HG02970 (cell line): Measurements from ENCODE around the gene RALGAPA2.

Source experiments
- ATAC-seq: cut with Tn5 transposase; IDR thresholded peaks from one replicate; pipeline ENCODE4 v1.9.1; 2021; ENCODE audit warnings: mild to moderate bottlenecking, moderate library complexity, moderate number of reproducible peaks; ENCODE audit not compliant: unreplicated experiment, low FRiP score

The RALGAPA2 gene

GRCh38 chr20:20712474-20713243, at the start of gene RALGAPA2:
Gene RALGAPA2, minus strand, starts transcription at chr20:20712644. Its CDS starts 164 bp downstream, at chr20:20712480.
- ATAC-seq = peak; percentile 97

DNA sequence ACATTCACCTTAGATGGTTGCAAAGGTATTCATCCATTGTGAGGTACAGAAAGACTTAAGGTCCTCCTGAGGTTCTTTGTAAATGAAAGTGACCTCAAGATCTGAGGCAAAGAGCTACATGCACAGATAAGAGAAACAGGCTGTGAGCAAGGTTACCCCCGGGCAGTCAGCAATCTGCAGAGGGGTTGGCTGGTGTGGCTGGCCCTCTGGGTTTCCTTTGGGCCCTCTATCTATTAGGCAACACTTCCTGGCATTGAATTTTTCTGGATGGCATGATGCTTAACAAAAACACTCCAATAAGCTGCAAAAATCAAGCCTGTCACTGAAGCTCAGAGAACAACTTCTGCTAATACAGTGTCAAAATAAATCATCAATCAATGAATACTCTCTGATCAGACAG, 48.9 kb upstream of the RALGAPA2 start:
- no peak for ATAC-seq

DNA sequence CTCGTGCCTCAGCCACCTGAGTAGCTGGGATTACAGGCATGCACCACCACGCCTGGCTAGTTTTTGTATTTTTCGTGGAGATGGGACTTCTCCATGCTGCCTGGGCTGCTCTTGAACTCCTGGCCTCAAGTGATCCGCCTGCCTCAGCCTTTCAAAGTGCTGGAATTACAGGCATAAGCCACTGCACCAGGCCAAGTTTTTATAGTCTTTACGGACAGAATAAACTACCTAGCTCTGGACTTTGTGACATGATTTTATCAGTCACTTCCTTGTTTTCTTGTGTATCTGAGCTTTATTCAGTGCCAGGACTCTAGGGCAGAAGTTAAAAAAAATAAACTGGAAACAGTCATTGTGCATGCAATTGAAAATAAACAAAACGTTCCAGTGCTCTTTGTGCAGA, 46.7 kb upstream of the RALGAPA2 start:
- no peak for ATAC-seq

DNA sequence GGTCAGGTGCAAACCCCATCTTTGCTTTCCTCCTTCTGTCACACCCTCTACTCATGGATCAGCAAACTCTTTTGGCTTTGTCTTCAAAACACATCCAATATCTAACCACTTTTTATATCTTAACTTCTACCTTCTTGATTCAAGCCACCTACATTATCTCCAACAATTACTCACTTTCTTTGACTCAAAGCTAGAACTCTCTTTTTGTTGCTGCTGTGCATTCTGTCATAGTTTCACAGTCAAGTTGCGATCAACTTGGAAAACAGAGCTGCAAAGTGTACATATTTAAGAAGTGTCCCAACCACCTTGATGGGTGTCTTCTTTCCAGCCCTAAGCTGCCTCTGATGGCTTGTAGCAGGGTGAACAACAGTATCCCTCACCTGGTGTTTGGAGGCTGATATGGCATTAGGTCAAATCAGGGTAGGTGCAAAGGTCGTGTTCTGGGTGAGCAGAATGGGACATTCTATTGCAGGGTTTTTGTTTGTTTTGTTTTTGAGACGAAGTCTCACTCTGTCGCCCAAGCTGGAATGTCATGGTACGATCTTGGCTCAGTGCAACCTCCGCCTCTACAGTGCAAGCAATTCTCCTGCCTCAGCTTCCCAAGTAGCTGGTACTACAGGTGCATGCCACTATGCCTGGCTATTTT, 43.4 kb upstream of the RALGAPA2 start:
- no peak for ATAC-seq

DNA sequence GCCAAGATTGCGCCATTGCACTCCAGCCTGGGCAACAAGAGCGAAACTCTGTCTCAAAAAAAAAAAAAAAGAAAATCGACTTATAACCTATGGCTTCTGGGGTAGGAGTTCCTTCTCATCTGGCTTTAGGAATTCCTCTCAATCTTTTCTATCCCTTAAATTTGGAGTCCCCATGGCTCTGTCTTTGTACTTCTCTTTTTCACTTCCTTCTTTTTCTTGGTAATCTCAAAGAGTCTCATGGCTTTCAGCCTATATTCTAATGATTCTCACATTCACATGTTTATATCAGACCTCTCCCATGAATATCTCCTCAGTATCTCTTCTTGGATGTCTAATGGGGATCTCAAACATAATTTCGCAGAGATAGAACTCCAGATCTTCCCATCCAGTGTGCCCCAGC, 42.8 kb upstream of the RALGAPA2 start:
- ATAC-seq = no peak

DNA sequence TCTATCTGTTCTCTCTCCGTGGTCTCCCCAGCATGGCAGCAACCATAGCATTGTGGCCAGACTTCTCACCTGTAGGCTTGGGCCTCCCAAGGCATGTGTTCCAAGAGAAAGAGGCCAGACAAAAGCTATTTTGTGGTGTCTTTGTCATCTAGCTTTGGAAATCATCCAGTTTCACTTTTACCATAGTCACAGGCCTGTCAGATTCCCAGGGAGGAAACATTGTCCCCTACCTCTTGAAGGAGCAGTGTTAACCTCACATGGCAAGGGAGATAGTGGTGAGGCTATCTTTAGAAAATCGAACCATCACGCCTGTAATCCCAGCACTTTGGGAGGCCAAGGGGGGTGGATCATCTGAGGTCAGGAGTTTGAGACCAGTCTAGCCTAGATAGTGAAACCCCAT, 42.3 kb upstream of the RALGAPA2 start:
- no peak for ATAC-seq

DNA sequence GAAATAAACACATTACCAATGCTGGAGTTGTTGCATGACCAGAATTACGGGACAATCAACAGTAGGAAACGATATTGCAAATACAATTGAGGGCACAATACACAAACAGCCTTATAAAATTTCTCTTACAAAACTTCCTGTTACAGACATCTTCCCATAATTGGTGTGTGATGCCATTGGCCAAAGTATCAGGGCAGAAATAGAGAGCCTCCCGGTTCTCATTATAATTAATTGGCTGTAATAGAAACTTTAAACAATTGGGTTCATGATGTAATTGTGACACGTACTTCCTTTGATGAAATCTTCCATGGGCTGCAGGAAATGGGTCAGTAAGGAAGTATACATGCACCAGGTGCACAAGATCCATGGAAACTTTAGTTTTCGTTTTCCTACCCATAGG, 40.3 kb upstream of the RALGAPA2 start:
- no peak for ATAC-seq

GRCh38 chr20:20747298-20747697, 34.9 kb upstream of the RALGAPA2 start:
- no peak for ATAC-seq

DNA sequence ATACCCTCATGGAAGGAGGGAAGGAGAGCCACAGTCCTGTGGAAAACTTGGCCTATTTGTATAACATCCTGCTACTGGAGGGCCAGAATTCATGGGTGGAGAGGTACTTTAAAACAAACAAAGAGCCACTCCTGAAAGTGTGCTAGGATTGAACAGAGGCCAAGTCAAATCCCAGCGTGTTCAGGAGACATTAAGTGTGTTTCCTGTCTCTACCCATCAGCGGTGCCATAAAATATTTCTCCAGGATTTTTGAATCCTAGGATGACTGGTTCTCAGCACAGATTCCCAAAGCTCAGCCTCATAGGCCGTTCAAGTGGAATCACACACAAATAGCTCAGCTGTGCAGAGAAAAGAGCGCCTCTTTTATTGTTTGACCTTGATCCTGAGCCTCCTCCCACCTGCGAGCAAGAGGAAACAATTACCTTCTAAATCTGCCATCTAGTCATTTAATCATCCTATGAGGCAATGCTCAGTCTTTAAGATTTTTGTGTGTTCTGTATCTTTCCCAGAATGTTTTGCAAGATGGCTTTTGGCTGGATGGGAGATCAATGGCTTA, 31.8 kb upstream of the RALGAPA2 start:
- ATAC-seq = no peak

DNA sequence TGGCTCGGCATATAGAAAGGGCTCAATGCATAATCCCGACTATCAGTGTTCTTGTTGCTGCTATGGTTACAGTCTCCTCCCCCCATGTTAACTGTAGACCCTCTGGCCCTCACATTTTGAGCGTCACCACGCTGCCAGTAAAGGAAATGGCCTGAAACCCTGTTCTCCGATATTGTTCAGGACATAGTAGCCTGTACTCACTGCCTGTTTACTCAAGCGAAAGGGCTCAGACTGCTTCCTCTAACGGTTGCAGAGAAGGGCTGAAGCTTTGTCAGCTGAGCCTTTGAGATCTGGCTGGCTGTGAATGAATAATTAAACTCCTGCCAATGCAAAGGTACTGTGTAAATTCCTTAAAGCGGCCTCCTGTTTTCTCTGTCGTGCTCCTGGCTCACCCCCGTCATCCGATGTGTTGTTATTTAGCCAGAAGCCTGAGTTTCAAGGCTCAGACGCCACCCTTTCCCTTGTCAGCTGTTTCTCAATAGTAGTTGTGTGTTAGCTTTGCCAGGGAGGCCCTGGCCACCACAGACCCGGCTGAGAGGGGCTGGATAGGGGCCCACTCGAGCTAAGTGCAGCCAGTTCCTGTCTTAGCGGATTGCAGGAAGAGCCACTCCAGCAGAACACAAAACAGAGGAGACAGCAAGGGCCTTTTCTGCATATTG, 31.2 kb upstream of the RALGAPA2 start:
- ATAC-seq = no peak

- ATAC-seq = no peak
These were observed 28.9 kb upstream of the RALGAPA2 start for GRCh38 chr20:20741087-20742045.

DNA sequence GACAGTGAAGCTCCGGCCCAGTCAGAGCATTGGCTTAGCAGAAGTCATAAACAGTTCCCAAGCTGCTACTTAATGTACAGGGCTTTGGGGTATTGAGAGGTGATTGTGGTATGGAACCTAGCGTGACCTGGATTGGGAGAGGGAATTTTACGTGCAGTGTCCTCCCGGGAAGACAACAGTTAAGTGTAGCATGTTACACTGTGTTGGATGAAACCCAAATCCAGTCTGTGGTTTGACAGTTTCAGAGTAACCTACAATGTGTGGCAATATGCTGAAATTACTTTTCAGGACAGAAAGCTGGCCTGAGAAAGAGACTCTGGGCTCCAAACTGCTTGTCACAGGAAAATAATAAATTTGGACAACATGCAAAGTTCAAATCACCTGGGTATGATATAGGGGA, 28.1 kb upstream of the RALGAPA2 start:
- ATAC-seq = no peak

DNA sequence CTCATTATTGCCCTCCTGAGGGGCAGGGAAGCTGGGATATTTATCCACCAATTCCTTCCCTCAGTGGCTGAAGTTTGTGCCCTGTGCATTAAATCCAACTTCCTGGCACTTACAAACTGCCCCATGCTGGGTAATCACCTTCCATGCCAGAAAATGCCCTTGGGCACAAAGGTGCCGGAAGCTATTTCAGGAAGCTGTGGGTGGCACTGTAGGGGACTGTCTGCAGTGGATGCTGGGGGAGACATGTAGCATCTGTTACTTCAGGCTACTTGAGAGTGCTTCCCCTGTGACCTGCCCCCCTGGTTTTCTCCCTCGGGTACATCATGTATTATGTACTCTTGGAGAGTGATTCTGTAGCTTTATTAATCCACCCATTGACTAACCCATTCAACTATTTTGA, 24.7 kb upstream of the RALGAPA2 start:
- ATAC-seq = no peak

GRCh38 chr20:20736303-20736702, 23.9 kb upstream of the RALGAPA2 start:
- no peak for ATAC-seq

DNA sequence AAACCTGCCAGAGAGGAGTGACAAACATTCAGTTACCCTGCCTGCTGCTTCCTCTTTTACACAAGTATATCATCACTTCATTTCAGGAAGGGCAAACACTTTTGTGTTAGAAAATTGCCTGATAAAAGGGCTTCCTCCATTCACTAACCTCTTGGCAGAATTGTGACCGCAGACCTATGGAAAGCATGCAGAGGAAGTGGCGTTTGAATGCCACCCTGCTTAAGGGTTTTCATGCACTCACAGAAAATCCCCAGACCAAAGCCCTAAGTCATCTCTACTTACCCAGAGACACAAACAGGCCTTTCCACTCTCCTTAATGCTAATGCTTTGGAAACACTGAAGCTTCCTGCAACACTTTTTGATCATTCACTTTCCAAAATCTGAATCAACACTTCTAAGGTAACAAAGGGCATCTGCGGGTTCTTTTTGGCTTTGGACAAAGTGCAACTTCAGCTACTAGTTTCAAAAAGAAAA, 22.1 kb upstream of the RALGAPA2 start:
- ATAC-seq = no peak

- no peak for ATAC-seq
These were observed 21.5 kb upstream of the RALGAPA2 start for GRCh38 chr20:20733943-20734342.

DNA sequence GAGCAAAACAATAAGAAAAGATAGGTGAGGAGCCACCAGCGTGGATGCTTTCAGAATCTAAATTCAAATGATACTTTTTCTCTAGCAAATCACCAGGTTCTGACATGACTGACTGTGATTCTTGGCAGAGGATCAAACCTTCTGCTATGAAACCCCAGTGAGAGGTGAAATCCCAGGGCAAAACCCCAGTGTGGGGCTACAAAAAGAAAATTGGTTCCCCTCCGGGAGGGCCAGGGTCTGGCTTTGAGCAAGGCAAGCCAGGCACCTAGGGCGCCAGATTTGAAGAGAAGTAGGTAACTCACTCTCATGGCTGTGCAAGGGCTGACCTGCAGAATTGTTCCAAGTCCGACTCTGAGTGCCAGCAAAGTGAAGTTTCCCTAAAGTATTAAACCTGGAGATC, 20.2 kb upstream of the RALGAPA2 start:
- ATAC-seq = no peak

GRCh38 chr20:20731945-20732296, 19.5 kb upstream of the RALGAPA2 start:
- ATAC-seq = no peak

DNA sequence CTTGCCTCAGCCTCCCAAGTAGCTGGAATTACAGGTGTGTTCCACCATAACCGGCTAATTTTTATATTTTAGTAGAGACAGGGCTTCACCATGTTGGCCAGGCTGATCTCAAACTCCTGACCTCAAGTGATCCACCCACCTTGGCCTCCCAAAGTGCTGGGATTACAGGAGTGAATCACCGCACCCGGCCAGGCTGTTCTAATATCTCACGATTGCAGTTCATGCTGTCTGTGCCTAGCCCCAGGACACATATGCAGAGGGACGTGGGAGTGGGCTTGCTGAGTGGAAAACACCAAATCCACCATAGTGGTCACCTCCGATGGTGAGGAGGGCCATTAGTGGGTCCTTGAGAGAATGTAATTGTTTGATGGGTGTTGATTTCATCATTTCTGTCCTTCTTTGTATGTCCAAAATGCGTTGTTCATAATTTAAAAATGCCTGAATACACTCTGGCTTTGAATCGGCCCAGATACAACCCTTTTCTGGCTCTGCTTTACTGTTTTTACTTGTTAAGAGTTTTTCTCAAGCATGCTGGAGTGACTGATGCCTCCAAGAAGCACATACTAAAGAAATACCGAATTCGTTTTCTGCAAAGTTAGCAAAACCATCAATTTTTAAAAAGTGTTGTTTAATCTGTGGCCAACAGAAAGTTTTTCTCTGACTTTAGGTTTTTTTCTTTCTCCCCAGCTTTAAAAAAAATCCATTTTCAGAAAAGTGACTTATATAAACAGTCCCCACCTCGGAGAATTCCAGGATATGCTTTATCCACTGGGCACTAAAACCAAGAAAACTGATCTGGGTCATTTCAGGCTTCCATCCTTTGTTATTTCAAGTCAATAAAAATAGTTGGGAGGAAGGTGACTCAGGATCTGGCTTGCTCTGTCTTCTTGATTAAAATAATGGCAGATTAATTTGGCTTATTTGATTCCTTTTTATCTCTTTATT, 18.8 kb upstream of the RALGAPA2 start:
- no peak for ATAC-seq
